ENCODE measurements around the gene RAMACL.

RAMACL gene

DNA sequence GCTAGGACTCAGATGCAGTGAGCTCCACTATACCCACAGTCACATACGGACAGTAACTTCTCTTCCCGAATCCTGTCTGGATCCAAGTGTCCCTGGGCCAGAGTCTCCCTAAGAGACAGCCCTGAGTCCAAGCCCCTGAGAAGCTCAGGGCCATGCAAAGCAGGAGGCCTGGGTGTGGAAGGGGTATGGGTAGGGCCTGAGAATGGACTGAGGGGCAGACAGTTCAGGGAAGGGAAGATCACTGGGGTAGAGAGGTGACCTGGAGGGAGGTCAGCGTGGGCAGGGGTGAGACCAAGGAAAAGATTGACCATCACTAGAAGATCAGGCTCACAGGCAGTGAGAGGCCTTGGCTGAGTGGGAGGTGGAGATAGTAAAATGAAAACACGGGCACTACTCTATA, 31.8 kb upstream of the RAMACL start:
- in situ Hi-C loops (cut with MboI; ENCODE audit: low sequenced_read_pairs): no loop called here

DNA sequence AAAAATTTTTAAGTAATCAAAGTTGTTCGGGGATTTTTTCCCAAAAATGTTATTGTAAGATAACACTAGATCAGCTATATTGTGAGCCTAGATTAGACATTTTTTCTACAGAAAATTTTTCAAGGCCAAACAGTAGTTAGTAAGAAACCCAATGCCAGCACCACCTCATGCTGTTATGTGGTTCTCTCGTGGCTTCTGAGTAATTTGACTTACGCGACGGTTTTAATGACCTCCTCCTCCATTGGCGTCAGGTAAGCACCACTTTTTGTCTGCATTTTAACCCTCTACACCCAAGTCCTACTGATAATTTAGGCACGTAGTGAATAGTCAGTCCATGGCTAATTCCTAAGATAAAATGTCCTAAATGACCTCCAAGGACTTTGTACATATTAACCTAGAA, 30.9 kb upstream of the RAMACL start:
- in situ Hi-C loops (cut with MboI; ENCODE audit: low sequenced_read_pairs): no loop called here

DNA sequence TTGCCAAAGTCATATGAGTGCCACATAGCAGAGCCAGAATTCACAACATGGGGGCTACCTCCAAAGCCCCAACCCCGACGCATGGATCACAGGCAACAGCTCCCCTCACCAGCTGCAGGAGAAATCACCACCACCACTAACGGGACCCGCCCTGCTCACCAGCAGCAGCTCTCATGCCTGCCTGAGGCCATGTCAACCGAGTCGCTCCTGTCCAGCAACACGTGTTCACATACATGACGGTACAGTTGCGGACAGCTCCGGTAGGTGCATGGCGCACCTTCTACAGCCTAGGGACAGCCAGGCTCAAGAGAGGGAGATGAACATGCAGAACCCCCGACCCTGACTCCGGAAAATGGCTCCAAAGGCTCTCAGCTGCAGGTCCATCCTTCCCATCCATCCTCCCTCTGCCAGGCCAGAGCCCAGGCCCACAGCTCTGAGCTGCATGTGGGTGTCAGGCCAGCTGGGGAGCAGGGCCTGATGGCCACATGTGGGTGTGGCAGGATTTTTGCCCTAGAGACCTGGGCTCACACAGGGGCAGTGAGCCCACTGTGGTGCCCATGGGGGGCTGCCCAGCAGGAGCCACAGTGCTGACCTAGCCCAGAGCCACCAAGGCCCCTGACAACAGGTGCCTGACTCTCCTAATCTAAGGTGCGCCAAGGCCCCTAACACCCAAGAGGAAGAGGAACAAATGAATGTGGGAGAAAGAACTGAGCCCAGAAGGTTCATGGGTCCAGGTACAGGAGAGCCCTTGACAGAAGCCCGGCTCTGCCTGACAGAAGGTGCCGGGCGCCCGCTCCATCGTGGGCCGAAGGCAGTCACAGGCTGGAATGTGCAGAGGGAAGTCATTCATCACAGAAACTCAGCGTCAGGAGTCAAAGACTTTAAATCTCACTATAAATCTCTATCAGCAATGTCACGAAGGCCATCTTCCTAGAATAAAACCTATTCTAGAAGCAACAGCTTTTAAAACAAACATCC, 30.1 kb upstream of the RAMACL start:
- in situ Hi-C loops (cut with MboI; ENCODE audit: low sequenced_read_pairs): no loop called here

DNA sequence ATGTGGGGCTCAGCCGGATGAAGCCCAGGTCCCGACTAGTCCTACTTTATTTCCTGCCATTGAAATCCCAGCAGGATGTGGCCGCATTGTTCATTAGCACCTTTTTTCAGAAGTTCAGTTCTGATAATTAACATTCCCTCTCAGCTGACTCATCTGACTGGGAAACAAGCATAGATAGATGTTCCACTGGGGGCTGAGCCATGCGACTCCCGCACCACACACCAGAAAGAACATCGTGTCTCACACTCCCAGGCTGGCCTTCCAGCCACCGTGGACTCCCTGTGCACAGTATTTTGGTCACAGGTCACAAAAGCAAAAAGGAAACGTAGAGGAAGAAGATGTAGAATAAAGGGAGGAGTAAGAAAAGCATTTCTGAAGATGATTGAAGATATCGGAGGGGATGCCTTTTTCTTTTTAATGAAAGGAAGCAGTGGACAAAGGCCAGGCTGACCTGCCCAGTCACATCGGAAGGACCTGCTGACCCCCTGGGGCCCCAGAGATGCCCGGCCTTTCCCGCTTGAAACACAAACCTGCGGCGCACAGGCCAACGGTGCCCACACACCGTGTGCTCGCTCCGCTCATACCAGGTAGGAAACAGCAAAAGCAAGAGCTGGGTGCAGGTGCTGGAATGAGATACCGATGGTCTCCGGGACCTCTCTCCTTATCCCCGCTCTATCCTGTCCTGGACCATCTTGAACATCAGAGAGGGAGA, 28.7 kb upstream of the RAMACL start:
- in situ Hi-C loops (cut with MboI; ENCODE audit: low sequenced_read_pairs): no loop called here

DNA sequence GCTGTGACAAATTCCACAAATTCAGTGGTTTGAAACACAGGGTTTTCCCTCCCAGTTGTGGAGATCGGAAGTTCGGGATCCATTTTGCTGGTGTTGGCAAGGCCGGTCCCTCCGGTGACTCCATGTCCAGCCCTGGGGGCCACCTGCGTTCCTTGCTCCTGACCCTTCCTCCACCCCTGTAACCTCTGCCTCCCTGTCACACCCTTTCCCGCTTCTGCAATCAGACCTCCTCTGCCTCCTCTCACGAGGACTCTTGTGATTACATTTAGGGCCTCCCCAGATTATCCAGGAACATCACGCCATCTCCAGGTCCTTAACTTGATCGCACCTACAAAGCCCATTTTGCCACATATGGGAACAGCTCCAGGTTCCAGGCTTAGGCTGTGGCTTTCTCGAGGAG, 28.1 kb upstream of the RAMACL start:
- in situ Hi-C loops (cut with MboI; ENCODE audit: low sequenced_read_pairs): no loop called here

DNA sequence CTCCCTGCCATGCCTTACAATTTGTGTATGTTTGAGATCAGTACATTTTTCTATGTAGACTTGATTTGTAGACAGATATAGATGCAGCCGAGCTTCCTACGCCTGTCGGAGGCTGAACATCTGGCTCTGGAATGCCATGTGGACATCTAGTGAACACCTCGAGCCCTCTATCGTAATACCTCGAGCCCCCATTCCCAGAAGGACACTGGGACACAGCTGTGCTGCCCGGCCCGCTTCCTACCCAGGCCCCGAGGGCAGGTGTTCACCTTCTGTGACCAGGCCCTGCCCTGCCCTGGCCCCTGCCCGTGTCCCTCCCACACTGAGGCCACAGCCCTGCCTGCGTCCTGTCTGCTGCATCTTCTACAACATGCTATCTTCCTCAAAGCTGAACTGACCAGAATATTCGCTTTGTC, 27.7 kb upstream of the RAMACL start:
- in situ Hi-C loops (cut with MboI; ENCODE audit: low sequenced_read_pairs): no loop called here

DNA sequence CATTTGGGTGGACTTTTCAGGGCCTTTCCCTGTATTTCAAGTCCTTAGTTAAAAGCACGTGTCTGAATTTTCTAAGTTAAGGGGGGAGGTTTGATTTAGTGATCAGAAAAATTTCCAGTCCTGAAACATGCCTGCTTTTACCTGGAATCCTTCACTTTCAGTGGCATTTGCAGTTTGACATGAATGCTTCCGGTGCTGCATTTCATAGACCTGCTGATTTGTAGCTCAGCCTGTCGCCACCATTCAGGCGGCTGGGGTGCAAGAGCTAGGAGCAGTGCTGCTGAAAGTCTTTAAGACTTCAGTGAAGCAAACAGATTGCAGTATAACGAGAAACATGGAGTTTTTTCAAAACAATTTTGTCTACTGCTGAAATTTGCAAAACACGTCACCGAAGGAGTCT, 26.5 kb upstream of the RAMACL start:
- in situ Hi-C loops (cut with MboI; ENCODE audit: low sequenced_read_pairs): no loop called here

DNA sequence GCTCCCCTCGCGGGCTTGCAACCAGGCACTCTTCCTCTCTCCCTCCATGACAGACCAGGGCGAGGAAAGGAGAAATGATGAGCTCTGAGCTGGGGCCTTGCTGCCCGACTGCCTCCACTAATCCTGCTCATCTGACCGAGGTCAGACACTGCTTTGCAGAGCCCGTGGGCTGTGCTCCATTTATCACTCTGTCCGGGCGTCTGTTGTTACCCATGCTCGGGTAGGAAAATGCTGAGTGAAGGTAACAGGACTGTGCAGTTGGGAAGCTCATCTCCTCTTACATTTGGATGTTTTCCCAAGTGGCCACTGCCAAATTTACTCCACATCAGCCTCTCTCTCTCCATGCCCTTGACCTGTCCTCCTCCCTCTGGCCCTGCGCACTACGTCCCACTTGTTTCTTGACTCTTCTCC, 26.0 kb upstream of the RAMACL start:
- in situ Hi-C loops (cut with MboI; ENCODE audit: low sequenced_read_pairs): no loop called here

DNA sequence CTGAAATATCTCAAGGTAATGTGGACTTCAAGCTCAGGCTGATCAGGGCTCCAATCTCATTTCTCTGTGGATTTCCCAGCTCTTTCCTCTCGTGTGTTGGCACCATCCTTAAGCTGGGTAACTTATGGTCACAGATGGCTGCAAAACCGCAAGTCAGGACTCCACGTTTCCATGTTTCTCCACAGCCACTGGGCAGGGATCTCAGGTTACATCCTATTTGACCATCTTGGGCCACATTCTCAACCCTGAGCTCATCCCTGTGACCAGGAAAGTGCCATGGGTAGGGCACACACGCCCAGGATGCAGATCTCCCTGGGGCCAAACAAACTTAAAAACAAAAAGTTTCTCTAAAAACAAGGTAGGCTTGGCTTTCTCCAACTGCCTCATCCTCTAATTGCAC, 25.2 kb upstream of the RAMACL start:
- in situ Hi-C loops (cut with MboI; ENCODE audit: low sequenced_read_pairs): no loop called here

DNA sequence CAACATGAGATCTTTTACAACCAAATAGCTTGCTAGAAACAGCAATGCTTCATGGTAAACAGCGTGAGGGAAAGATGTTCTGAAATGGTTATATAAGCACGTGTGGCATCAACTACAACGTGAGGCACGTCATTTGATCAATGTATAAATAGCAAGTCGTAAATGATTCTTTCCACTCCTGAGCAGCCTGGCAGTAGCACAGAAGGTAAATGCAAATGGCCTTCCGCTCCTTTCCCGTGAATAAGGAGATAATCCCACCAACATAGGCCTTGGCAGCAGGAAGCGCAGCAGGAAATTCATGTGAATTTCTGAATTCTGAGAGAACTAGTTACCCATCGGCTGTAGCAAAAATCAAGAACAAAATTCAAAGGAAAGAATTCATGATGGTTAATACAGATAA, 23.6 kb upstream of the RAMACL start:
- in situ Hi-C loops (cut with MboI; ENCODE audit: low sequenced_read_pairs): no loop called here

DNA sequence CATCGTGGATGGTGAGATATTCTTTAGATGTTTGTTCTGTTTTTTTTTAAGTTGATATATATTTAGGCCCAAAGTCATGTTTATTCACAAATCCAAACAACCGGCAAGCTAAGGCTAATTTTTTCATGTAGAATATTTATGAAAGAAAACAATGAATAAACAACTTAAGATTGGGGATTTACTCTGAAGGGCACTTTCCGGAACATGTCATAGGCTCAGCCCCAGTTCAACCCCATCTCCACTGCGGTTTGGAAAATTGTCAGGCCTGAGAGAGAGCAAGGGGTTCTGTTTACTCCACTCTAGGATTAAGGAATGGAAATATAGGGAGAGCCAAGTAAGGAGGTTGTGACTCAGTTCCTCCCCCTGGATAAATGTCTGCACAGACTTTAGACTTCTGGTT, 22.3 kb upstream of the RAMACL start:
- in situ Hi-C loops (cut with MboI; ENCODE audit: low sequenced_read_pairs): no loop called here

DNA sequence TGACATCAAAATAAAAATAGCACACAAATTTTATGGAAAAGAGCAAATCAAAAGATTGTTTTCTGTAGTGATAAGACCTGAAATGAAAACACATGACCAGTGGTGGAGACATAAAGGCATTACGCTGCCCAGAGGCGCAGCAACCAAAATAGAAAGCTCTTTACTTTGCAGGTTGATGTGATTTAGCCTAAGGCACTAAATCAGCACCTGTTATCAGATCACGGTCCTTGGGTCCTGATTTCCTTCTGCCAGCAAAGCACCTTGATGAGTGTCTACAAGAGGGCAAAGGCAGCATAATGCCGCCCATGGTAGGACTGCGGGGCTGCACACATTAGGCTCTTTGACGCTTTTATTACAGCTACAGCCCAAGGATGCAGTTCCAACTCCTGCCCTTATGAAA, 19.3 kb upstream of the RAMACL start:
- in situ Hi-C loops (cut with MboI; ENCODE audit: low sequenced_read_pairs): no loop called here

DNA sequence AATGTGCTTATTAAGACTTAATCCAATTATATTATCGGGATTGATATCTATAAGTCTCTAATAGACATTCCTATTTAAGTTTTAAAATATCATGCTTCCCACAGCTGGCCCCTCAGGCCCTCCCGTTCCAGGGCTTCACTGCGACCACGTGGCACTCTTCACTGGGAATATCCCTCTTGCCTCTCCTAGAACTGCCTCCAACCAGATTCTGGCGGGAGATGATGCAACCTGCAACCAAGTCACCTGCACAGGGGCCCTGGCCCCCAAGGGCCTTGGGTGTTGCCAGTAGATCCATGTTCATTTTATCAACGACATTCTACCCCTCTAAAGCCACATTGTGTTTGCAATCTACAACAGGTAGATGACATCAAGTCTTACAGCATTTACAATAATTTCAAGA, 18.4 kb upstream of the RAMACL start:
- in situ Hi-C loops (cut with MboI; ENCODE audit: low sequenced_read_pairs): no loop called here

DNA sequence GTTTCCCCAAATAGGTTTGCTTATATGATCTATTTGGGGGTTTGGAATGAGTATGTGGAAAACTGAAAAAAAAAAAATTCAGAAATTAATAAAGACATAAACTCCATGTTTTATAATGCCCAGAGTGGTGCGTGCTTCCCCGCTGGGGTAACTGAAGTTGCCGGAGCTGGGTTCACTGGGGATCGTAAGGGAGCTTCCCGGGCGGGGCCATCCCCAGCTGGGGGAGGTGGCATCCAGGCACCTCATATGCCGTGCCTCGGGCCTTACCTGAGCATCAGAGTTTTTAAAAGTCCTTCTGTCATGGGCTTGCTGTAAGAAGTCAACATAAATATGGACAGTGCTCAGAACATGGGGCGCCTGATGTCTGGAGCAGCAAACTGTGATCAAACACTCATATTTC, 17.9 kb upstream of the RAMACL start:
- in situ Hi-C loops (cut with MboI; ENCODE audit: low sequenced_read_pairs): no loop called here

DNA sequence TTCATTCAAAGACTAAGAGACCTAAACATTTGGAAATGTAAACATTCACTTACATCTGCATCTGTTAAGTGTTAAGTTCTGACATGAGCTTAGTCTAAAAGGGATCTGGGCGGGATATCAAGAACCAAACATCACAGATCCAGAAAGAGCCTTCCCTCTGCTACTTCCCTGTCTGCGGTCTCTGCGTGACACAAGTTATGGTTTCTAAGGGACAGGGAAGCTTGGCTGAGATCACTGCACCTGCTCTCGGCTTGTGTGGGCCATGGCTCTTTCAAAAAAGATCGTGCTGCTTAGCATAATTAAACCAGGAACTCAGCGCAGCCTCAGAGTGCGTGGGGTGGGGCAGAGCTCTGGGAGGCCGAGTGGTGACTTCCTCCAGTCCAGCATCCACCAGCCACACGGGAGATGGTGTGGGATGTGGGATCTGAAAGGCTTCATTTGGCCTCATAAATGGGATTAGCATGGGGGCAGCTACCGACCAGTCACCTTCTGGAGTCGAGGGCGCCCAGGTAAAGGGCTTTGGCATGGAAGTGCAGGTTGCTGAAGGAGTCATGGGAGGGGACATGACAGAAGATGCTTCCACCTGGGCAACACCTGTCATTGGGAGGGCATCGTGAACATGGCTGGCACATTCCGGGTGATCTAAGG, 16.7 kb upstream of the RAMACL start:
- in situ Hi-C loops (cut with MboI; ENCODE audit: low sequenced_read_pairs): no loop called here

DNA sequence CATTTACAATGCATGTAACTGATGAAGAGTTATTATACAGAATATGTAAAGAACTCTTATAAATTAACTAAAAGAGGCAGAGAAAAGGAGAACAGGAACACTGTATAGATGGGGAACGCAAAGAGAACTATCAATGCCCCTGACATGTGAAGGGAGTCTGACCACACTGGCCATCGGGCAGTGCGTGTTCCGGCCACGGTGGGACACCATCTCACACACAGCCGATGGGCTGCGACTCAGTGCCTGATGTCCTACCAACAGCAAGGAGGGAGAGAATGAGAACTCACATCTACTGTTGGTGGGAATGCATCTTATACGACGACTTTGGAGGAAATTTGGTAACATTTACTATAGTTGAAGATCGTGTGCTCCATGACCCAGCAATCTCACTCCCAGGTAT, 15.5 kb upstream of the RAMACL start:
- in situ Hi-C loops (cut with MboI; ENCODE audit: low sequenced_read_pairs): no loop called here

DNA sequence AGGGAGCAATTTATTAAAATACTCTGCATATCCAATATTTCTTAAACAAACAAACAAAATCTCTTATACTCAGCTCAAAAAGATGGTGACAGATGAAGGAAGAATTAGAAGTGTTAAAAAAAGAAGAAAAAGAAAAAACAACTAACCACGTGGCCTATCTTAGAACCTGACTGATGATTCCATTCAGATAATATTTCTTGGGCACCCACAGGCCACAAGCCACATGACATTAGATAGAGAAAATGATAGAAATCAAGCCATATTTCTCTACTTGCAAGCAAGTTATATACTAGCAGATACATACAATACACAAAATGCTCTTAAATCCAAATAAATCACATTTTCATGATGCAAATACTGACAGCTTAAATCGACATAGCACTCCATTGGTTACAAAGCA, 14.5 kb upstream of the RAMACL start:
- in situ Hi-C loops (cut with MboI; ENCODE audit: low sequenced_read_pairs): no loop called here

DNA sequence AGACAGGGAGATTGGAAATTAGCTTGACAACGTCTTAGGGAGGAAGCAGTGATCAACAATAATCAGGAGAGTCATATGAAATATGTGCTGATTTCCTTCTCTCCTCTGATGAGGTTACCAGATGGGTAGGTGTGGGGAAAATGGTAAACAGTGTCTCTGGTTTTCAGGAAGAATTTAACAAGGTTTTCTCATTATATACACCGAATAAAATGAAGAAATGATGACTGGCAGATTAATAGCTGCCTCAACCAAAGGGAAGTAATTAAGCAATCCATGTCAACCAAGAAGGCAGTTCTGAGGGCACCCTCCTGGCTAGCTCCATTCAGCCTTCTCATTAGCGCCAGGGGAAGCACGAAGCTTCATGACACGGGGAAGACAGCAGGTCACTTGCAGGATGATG, 12.7 kb upstream of the RAMACL start:
- in situ Hi-C loops (cut with MboI; ENCODE audit: low sequenced_read_pairs): no loop called here

DNA sequence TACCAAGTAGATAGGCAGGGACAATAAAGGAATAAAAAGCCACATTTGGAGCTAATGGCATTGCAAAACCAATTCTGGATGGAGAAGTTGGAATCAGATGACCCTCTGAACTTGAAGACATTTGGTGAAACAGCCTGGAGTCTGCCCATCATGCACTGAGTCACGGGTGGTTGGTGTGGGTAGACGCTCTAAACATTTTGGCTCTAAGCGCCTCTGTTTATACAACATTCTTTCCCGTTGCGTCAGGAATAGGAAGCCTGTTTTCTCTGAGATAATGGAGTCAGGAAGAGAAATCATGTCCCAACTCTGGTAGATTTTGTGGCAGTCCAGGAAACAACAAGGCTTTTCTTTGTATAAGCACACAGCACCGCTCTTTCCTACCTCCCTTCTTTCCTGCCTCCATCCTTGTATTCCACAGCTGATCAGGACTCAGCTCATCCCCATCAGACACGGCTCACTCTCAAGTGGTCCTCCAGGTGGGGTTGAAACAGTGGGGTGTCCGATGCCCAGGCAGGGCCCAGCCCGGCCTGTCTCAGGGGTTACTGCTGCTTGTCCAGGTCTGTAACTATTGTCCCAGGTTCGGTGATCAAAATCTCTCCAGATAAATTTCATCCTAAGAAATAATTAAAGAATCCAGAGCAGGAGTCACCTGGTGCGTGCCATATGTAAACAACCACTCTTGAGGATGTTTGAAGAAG, 12.1 kb upstream of the RAMACL start:
- in situ Hi-C loops (cut with MboI; ENCODE audit: low sequenced_read_pairs): no loop called here

DNA sequence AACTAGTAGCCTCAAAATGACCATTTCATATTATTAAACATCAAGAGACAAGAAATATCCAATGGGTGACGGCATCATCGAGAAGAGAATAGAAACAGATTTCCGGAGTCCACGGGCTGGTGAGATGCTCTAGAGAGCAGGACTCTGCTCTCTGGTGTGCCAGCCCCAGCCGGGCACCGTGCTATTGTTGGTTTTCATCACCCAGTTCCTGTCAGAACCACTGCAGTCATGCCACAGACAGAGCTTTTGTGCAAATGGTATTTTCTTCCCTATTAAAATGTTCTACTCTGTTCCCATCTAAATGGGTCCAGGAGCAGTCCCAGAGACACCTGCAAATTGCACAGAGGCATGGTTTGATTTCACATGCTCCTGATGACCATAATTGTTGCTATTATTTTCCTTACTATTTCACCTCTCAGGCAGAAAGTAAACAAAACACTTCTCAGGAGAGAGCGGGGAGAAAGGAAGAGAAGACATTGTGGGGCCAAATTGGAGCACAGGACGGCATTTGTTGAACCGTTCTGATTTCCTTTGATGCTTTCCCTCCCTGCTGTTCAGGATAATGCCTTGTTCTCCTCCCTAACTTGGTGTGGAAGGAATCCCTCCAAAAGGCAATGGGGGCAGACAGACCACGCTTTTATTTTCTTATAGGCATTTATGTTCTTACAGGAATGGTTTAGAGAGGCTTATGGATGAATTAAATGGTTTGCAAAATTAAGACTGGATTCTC, 11.4 kb upstream of the RAMACL start:
- in situ Hi-C loops (cut with MboI; ENCODE audit: low sequenced_read_pairs): no loop called here

Measured in HL-60/S4 (cell line).